NAMALWA (cell line): ENCODE data around the gene TEDC2.
"Not testable (repeated sequence)": the region's sequence is repeated elsewhere in the genome, so short reads cannot be mapped to it uniquely, and the experiment has no call there.

Experiments
- DNase-seq: peaks from one replicate; pipeline ENCODE4 v3.0.0-alpha.2; 2015; ENCODE audit warnings: low spot score

The TEDC2 gene

DNA sequence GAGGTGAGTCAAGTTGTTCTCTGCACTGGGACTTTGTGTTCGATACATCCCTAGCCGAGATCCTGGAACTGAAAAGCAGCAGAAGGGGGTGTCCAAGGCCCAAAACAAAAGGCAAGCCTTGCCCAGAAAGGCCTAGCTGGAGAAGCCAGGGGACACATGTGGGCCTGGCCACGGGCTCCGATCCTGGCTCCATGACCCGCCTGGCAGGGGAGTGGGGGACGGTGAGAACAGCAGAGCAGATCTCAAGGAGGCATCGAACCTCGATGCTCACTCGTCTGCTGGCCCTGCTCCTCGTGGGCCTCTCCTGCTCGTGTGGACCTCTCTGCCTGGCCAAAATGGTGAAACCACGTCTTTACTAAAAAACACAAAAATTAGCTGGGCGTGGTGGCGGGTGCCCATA is 21.8 kb upstream of the TEDC2 start:
- DNase-seq = no peak

DNA sequence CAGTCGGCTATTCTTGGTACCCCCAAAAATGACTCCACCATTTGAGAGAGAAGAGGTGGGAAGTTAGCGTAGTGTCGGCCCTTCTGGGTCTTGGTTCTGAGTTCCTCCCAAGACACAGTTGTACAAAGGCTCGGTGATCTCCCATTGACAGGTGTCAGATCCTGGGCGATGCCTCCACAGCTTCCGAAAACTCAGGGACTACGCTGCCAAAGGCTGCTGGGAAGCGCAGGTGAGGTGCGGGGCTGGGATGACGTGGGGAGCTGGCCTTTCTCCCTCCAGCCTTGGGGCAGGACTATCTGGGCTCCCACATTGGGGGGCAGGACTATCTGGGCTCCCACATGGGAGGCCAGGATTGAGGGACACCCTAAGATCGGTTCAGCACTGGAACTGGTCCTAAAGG is 20.3 kb upstream of the TEDC2 start:
- no peak for DNase-seq

DNA sequence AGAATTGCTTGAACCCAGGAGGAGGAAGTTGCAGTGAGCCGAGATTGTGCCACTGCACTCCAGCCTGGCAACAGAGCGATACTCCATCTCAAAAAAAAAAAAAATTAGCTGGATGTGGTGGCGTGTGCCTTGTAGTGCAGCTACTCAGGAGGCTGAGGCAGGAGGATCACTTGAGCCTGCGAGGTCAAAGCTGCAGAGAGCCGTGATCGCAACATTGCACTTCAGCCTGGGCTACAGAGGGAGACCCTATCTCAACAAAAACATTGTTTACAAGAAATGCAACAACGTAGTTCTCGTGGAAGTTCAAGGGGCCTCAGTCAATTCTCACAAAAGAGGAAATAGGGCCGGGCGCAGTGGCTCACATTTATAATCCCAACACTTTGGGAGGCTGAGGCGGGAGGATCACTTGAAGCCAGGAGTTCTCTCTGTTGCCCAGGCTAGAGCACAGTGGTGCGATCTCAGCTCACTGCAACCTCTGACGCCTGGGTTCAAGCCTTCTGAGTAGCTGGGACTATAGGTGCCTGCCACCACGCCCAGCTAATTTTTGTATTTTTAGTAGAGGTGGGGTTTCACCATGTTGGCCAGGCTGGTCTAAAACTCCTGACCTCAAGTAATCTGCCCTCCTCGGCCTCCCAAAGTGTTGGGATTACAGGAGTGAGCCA is 18.6 kb upstream of the TEDC2 start:
- DNase-seq = not testable (repeated sequence)

DNA sequence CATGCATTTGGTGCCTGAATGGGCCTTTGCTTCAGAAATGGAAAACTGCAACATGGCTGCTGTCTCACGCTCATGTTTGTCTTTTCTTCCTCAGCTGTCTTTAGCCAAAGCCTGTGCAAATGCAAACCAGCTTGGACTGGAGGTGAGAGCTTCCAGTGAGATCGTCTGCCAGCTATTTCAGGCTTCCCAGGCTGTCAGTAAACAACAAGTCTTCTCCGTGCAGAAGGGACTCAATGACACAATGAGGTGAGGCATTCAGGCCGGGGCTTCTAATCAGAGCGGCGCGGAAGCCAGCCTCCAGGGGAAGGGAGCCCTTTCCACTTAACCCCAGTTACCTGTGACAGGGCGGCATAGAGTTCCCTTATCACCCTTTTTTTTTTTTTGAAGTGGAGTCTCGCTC is 16.4 kb upstream of the TEDC2 start:
- DNase-seq = no peak

DNA sequence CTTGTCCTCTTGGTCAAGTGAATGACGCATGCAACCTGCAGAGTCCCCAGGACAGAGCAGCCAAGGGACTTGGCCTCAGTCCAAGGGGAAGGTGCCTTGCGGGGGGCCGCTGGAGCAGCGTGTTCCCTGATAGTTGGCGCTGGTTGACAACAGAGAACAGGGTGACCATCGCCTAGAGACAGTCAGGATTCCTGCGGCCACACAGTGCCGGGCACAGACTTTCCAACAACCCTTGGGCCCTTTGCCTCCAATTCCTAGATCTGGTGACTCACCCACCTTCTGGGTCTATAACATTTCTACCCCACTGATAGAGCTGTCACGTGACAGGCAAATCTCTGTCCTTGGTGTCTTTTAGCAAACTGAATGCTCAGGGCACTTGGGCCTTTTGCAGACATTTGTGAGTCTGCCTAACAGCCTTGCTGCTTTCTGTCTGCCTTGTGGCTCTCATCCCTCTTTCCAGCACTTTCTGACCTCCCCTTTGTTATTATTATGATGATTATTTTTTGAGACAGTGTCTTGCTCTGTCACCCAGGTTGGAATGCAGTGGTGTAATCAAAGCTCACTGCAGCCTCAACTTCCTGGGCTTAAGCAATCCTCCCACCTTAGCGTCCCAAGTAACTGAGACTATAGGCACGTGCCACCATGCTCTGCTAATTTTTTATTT is 11.9 kb upstream of the TEDC2 start:
- no peak for DNase-seq

GRCh38 chr16:2449118-2449517 is 10.8 kb upstream of the TEDC2 start:
- no peak for DNase-seq

GRCh38 chr16:2450535-2450934 is 9.4 kb upstream of the TEDC2 start:
- no peak for DNase-seq

GRCh38 chr16:2450975-2451381 is 8.9 kb upstream of the TEDC2 start:
- DNase-seq = no peak

DNA sequence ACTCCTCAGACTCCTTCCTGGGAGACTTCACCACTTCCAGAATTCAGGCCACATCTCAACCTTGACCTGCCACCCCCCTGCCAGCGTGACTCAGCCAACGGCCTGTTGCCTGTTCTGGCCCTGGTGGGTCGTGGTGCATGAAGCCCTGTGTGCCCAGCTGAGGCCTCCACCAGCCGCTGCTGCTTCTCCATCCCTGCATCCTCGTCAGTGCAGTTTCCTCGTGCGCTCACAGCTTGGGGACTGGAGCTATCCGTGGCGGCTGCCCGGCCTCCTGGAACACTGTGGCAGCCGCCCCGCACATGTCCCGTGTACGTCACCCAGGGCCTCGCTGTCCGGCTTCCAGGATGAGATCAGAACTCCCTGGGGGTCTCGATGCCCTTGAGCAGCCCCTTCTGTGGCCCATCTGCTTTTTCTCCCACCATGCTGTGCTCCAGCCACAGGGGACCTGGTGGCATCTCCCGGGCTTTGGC is 8.0 kb upstream of the TEDC2 start:
- DNase-seq = no peak

DNA sequence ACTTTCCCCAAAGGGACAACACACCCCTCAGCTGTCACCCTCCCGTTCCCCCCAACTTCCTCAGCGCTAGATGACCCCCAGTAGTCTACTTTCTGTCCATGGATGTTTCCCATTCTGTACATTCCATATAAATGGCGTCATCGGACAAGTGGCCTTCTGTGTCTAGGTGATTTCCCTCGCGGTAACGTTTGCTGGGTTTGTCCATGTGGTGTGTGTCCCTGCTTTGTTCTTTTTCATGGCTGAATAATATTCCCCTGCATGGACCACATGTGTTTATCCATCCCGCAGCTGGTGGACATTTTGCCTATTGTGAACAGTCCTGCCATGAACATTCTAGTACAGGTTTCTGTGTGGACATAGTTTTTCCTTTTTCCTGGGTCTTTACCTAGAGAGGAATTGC is 7.3 kb upstream of the TEDC2 start:
- DNase-seq = no peak

DNA sequence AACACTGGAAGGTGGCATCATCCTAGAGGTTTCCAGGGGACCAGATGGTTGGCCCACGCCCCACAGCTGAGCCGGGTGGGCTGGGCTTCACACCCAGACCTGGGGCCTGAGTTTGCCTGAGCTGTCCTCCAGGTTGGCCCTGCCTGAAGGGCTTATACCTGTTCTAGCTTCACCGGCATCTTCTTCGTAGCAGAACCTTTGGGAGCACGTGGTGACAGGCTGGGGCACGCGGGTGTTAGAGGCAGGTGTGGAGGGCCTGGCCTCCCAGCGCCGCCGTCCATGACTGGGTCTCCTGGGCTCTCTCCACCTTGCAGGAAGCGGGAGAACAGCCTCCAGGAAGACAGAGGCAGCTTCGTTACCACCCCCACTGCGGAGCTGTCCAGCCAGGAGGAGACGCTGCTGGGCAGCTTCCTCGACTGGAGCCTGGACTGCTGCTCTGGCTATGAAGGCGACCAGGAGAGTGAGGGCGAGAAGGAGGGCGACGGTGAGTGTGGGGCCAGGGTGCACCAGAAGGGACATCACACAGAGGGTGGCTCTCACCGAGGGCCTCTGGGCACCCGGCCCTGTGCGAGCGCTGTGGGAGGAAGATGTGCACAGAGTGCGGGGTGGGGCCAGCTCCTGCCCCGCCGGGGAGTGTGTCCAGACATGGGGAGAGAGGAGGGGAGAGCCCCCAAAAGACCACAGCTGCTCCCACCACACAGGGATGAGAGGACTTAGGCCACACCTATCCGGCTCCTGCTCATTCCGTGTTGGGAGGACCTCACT is 4.6 kb upstream of the TEDC2 start:
- no peak for DNase-seq

- DNase-seq = no peak
Measured at GRCh38 chr16:2456551-2457153, 3.3 kb upstream of the TEDC2 start.

DNA sequence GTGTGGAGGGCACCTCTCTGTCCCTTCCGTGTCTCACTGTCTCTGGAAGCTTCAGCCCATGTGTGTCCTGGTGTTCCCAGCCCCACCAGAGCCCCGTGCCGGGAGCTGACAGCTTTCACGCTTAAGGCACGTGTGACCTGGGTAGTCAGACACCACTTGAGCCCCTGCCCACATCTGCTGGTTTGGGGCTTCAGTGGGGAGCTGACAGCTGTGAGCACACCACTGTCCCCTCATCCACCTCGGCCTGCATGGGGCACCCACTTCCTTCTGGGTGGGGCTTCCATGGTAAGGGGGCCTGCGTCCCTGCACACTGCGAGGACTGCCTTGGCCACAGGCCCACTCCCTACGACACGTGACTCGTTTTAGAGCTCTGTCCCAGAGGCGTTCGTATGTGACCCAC is 2.6 kb upstream of the TEDC2 start:
- no peak for DNase-seq

DNA sequence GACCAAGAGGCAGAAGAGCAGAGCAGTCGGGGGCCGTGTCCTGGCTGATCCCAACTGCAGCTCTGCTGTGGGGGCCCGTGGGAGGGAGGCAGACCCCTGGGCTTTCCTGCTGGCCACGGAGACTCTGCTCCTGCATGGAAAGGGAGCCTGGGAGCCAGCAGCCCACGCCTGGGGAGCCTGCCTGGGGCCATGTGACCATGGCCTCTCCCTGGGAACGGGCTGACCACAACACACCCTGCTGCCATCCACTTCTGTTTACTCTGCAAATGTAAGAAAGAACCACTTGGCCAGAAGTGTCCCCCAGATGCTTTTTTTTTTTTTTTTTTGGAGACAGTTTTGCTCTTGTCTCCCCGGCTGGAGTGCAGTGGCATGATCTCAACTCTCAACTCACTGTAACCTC is 2.0 kb upstream of the TEDC2 start:
- DNase-seq = no peak

- DNase-seq = peak; percentile 35
Measured at GRCh38 chr16:2458887-2459646, 842 bp upstream of the TEDC2 start.

- DNase-seq = no peak
Measured at GRCh38 chr16:2460391-2460713, 443 bp downstream of the TEDC2 start.

DNA sequence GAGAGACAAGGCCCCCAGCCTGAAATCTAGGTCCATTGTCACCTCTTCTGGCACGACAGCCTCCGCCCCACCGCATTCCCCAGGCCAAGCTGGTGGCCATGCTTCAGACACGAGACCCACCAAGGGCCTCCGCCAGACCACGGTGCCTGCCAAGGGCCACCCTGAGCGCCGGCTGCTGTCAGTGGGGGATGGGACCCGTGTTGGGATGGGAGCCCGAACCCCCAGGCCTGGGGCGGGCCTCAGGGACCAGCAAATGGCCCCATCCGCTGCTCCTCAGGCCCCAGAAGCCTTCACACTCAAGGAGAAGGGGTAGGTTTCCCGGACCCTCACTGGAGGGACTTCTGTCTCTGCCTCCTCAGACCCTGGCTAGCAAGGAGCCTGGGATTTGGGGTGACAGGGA is 1.0 kb downstream of the TEDC2 start:
- DNase-seq = no peak

- DNase-seq = no peak
Measured at GRCh38 chr16:2462031-2462866, 2.3 kb downstream of the TEDC2 start.

- DNase-seq = no peak
Measured at GRCh38 chr16:2464333-2464732, 4.4 kb downstream of the TEDC2 start.

DNA sequence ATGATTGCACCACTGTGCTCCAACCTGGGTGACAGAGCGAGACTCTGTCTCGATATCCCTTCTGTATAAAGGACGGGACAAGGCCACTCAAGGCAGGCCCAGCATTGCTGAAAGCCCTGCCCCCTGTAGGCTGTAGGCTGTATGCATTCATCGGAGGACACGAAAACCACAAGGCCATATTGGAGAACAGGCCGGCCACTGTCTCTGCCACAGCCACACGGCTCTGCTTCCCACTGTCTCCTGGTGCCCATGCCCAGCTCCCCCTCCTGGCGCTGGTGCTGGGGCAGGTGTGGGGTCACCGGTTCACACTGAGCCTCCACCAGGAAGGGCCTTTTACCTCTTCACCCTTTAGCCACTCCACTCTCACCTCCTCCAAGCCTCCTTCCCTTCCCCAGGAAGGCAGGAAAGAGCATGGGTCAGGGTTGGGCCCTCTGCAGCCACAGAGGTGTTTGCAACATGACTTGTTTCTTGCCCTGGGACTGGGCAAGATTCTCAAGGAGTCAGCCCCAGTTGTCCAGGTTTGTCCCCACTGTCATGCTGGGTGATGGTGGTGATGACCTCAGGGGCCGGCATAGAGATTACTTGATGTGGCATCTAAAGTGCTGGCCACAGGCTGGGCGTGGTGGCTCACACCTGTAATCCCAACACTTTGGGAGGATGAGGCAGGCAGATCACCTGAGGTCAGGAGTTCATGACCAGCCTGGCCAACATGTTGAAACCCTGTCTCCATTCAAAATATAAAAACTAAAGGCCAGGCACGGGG is 5.9 kb downstream of the TEDC2 start:
- DNase-seq = peak; percentile 50
